Measurements from ENCODE around the gene LDLRAD2. TPM values are rescaled to one million over a fixed set of nuclear protein-coding genes. Genes with fewer than 3 reads are reported as not detected.
A peak's percentile ranks its signal among the peaks of the same experiment; 100 is the strongest.

The LDLRAD2 gene
- total and polyA plus RNA-seq, 9 of the 15 experiments (the other 6 are each of a cell fraction or from before 2014, with no cell fraction given), result 0.45 to 0.48 TPM; not detected in 7

- TF ChIP-seq ZBTB40 (IDR thresholded peaks at IDR 0.05), result peak; percentile 49; the same call in 1 of the 2 replicates
- no peak for TF ChIP-seq ZBTB40 (CRISPR knock-in tag; IDR thresholded peaks at IDR 0.05)
- no peak for TF ChIP-seq JUNB (CRISPR knock-in tag; conservative IDR thresholded peaks at IDR 0.05)
- TF ChIP-seq ZBTB26 (CRISPR knock-in tag; IDR thresholded peaks at IDR 0.05), result no peak; the same call in 1 of the 2 replicates
- TF ChIP-seq POU5F1 (IDR thresholded peaks at IDR 0.05; ENCODE audit: borderline replicate concordance, low read depth, low read length, partially characterized antibody), result peak; percentile 90
- TF ChIP-seq ZNF197 (CRISPR knock-in tag; IDR thresholded peaks at IDR 0.05; ENCODE audit: low read depth), result no peak; the same call in none of the 2 replicates
- TF ChIP-seq RB1 (IDR thresholded peaks at IDR 0.05; ENCODE audit: low read depth), result no peak
- TF ChIP-seq ZNF12 (CRISPR knock-in tag; IDR thresholded peaks at IDR 0.05), result 0 out of 2 replicates have a peak, but pooled peaks have one; percentile 5
- no peak for TF ChIP-seq TCF7 (IDR thresholded peaks at IDR 0.05; ENCODE audit: borderline replicate concordance)
- no peak for TF ChIP-seq MTA1 (IDR thresholded peaks at IDR 0.05; ENCODE audit: borderline replicate concordance)
- TF ChIP-seq ADNP (tag; IDR thresholded peaks at IDR 0.05), result peak; percentile 100
- 0 out of 4 replicates have a peak, but pooled peaks of 1 of the 2 experiments have one; percentile 25 for TF ChIP-seq HDAC1 (IDR thresholded peaks at IDR 0.05)
- TF ChIP-seq NR2C2 (CRISPR knock-in tag; IDR thresholded peaks at IDR 0.05), result no peak; the same call in 1 of the 2 replicates
- TF ChIP-seq NR2C2 (tag; IDR thresholded peaks at IDR 0.05), result peak; percentile 97
- peak; percentile 53; the same call in 1 of the 2 replicates for TF ChIP-seq ZNF384 (IDR thresholded peaks at IDR 0.05; ENCODE audit: low read depth, low read length)
- TF ChIP-seq ARID1B (IDR thresholded peaks at IDR 0.05), result peak; percentile 82
These were observed 28.1 kb upstream of the LDLRAD2 start (continued) for GRCh38 chr1:21783679-21784603.

All from K562 (cell line).